NB4 (cell line): ENCODE data around the gene ASAP2.

Experiments
- CTCF ChIP-seq: IDR thresholded peaks from one replicate; pipeline ENCODE4 v1.5.1; 2012; ENCODE audit warnings: low read depth, low read length
- MAX ChIP-seq: IDR thresholded peaks from 2 replicates; pipeline ENCODE4 v1.6.1; 2011; ENCODE audit warnings: low read depth, low read length
- MYC ChIP-seq: IDR thresholded peaks from 2 replicates; pipeline ENCODE4 v1.6.1; 2011; ENCODE audit warnings: low read depth, low read length

GRCh38 chr2:9168821-9169221 lies 37.8 kb upstream of the ASAP2 start:
- TF ChIP-seq MAX (no peak), CTCF (no peak), MYC (no peak)
